Vagina (tissue), 2 donors: ENCODE measurements around the gene UNC13A.

ENCODE experiments used
- CTCF ChIP-seq, 3 experiments: fragments of 450-650 bp in 2 of 3; fragments of 200-600 bp in 1 of 3; sonication (generic) in 1 of 3; IDR thresholded peaks; one replicate each; pipeline ENCODE4 v1.5.1; 2017 to 2019; ENCODE audit warnings: antibody characterized with exemption in 3 of 3, mild to moderate bottlenecking in 2 of 3, moderate library complexity in 2 of 3
- POLR2A ChIP-seq, 2 donors: fragments of 450-650 bp; IDR thresholded peaks; one replicate each; pipeline ENCODE4 v1.6.1; 2017; ENCODE audit warnings: antibody characterized with exemption in 2 of 2, mild to moderate bottlenecking in 2 of 2, moderate library complexity in 2 of 2

GRCh38 chr19:17652627-17653026 is 35.5 kb downstream of the UNC13A start:
- TF ChIP-seq CTCF (IDR thresholded peaks at IDR 0.05) (no peak), POLR2A (IDR thresholded peaks at IDR 0.05) (no peak)
